Measurements from ENCODE around the gene ASAP2. TPM values are rescaled to one million over a fixed set of nuclear protein-coding genes. Genes with fewer than 3 reads are reported as not detected.

Gene ASAP2
- polyA plus RNA-seq, 4 donors, result 10.8 to 21.9 (median 13.8) TPM

GRCh38 chr2:9313443-9313842 lies 106.8 kb downstream of the ASAP2 start:
- Histone ChIP-seq H3K9me3 (ENCODE audit: control insufficient read depth in 2 of 2, insufficient read depth in 1 of 2, low read depth in 1 of 2, low read length in 1 of 2) (no peaks in the 10 kb centered on the region), H3K27ac (ENCODE audit: low read depth in 1 of 3, low read length in 2 of 3) (no peak overlapping the region), H3K4me1 (ENCODE audit: control insufficient read depth in 3 of 3, insufficient read depth in 2 of 3, low read depth in 1 of 3, low read length in 2 of 3) (peaks cover 0 to 13% (median 2%) of the 10 kb centered on the region in 3 donors), H3K4me3 (ENCODE audit: low read depth in 1 of 3, low read length in 3 of 3) (no peak overlapping the region), H3K27me3 (ENCODE audit: control insufficient read depth in 3 of 3, insufficient read depth in 3 of 3, low read length in 3 of 3) (no peaks in the 10 kb centered on the region), H3K36me3 (ENCODE audit: control insufficient read depth in 3 of 3, insufficient read depth in 2 of 3, low read depth in 1 of 3, low read length in 3 of 3) (peaks cover 0 to 15% (median 0%) of the 10 kb centered on the region in 3 donors)
- no peak for FAIRE-seq
- WGBS, 3 donors, result 90 to 92% (median 92%) methylated on average over 9 of the region's 9 CpGs
- no peak for DNase-seq

DNA sequence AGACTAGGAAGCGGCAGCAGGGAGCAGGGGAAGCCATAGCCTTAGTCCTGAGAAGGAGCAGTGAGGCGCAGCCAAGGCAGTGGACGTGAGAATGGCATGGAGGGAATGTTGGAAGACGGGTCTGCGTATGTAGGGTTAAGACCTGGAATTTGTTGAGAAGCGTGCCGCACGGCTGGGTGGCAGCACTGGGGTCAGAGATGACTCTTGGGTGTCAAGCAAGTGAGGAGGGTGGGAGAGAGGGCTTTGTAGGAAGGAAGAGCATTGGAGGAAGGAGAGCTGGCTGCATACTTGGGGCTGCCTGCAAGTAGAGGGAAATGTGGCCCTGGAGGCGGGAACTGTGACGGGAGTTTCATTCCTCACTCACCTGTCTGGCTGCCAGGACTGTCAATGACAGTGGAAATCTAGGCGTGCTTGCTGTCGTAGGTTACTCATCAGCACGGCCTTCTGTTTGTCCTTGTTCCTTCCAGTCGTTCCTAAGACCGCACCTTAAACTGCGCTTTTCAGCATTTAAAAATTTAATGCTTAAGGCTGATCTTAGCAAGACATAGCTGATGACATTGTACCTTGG lies 108.8 kb downstream of the ASAP2 start:
- H3K36me3 ChIP-seq (ENCODE audit: control insufficient read depth in 3 of 3, insufficient read depth in 2 of 3, low read depth in 1 of 3, low read length in 3 of 3), result peaks cover 0 to 26% (median 0%) of the 10 kb centered on the region in 3 donors
- no peak overlapping the region for H3K27ac ChIP-seq (ENCODE audit: low read depth in 1 of 3, low read length in 2 of 3)
- 90 to 94% (median 91%) methylated on average over 16 of the region's 16 CpGs for WGBS, 3 donors
- H3K27me3 ChIP-seq (ENCODE audit: control insufficient read depth in 3 of 3, insufficient read depth in 3 of 3, low read length in 3 of 3), result no peaks in the 10 kb centered on the region
- H3K4me1 ChIP-seq (ENCODE audit: control insufficient read depth in 3 of 3, insufficient read depth in 2 of 3, low read depth in 1 of 3, low read length in 2 of 3), result peaks cover 0 to 8% (median 2%) of the 10 kb centered on the region in 3 donors
- FAIRE-seq (no peak), DNase-seq (no peak)
- no peaks in the 10 kb centered on the region for H3K9me3 ChIP-seq (ENCODE audit: control insufficient read depth in 2 of 2, insufficient read depth in 1 of 2, low read depth in 1 of 2, low read length in 1 of 2)
- no peak overlapping the region for H3K4me3 ChIP-seq (ENCODE audit: low read depth in 1 of 3, low read length in 3 of 3)

GRCh38 chr2:9317559-9317958 lies 110.9 kb downstream of the ASAP2 start:
- WGBS, 3 donors, result 90 to 92% (median 91%) methylated on average over 6 of the region's 6 CpGs
- no peak for FAIRE-seq

GRCh38 chr2:9318461-9319337 lies 112.1 kb downstream of the ASAP2 start:
- no peaks in the 10 kb centered on the region for H3K27me3 ChIP-seq (ENCODE audit: control insufficient read depth in 3 of 3, insufficient read depth in 3 of 3, low read length in 3 of 3)
- H3K36me3 ChIP-seq (ENCODE audit: control insufficient read depth in 3 of 3, insufficient read depth in 2 of 3, low read depth in 1 of 3, low read length in 3 of 3), result peaks cover 0 to 31% (median 0%) of the 10 kb centered on the region in 3 donors
- no peaks in the 10 kb centered on the region for H3K4me1 ChIP-seq (ENCODE audit: control insufficient read depth in 3 of 3, insufficient read depth in 2 of 3, low read depth in 1 of 3, low read length in 2 of 3)
- WGBS, 3 donors, result 60 to 69% (median 68%) methylated on average over 29 of the region's 29 CpGs
- FAIRE-seq (no peak), DNase-seq (peak in 1 of 2 donors; percentile 64)
- peak overlapping the region in 1 of 3 donors; percentile 55 for H3K27ac ChIP-seq (ENCODE audit: low read depth in 1 of 3, low read length in 2 of 3)
- H3K4me3 ChIP-seq (ENCODE audit: low read depth in 1 of 3, low read length in 3 of 3), result no peak overlapping the region
- no peaks in the 10 kb centered on the region for H3K9me3 ChIP-seq (ENCODE audit: control insufficient read depth in 2 of 2, insufficient read depth in 1 of 2, low read depth in 1 of 2, low read length in 1 of 2)

More at GRCh38 chr2:9317559-9317958, 110.9 kb downstream of the ASAP2 start:
- DNase-seq, result no peak
- Histone ChIP-seq H3K36me3 (ENCODE audit: control insufficient read depth in 3 of 3, insufficient read depth in 2 of 3, low read depth in 1 of 3, low read length in 3 of 3) (peaks cover 0 to 25% (median 0%) of the 10 kb centered on the region in 3 donors), H3K27me3 (ENCODE audit: control insufficient read depth in 3 of 3, insufficient read depth in 3 of 3, low read length in 3 of 3) (no peaks in the 10 kb centered on the region), H3K4me1 (ENCODE audit: control insufficient read depth in 3 of 3, insufficient read depth in 2 of 3, low read depth in 1 of 3, low read length in 2 of 3) (no peaks in the 10 kb centered on the region), H3K4me3 (ENCODE audit: low read depth in 1 of 3, low read length in 3 of 3) (no peak overlapping the region), H3K27ac (ENCODE audit: low read depth in 1 of 3, low read length in 2 of 3) (no peak overlapping the region), H3K9me3 (ENCODE audit: control insufficient read depth in 2 of 2, insufficient read depth in 1 of 2, low read depth in 1 of 2, low read length in 1 of 2) (no peaks in the 10 kb centered on the region)

DNA sequence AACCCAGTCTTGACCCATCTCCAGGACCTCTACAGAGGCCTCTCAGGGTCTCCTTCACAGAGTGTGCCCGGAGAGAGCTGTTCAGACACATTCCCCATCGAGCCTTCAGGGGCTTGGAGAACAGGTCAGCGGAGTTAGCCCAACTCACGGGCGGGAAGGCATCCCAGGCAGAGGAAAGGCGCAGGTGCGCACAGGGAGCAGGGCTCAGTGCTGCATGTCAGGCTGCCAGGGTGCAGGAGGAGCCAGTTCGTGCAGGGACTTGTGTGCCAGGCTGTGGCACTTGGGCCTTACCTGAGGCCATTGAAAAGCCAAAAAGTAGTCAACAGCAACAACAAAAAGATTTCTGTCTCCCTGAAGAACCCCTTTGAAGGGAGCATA lies 112.7 kb downstream of the ASAP2 start:
- no peaks in the 10 kb centered on the region for H3K4me1 ChIP-seq (ENCODE audit: control insufficient read depth in 3 of 3, insufficient read depth in 2 of 3, low read depth in 1 of 3, low read length in 2 of 3)
- no peak overlapping the region for H3K4me3 ChIP-seq (ENCODE audit: low read depth in 1 of 3, low read length in 3 of 3)
- no peaks in the 10 kb centered on the region for H3K9me3 ChIP-seq (ENCODE audit: control insufficient read depth in 2 of 2, insufficient read depth in 1 of 2, low read depth in 1 of 2, low read length in 1 of 2)
- peaks cover 0 to 32% (median 0%) of the 10 kb centered on the region in 3 donors for H3K36me3 ChIP-seq (ENCODE audit: control insufficient read depth in 3 of 3, insufficient read depth in 2 of 3, low read depth in 1 of 3, low read length in 3 of 3)
- H3K27me3 ChIP-seq (ENCODE audit: control insufficient read depth in 3 of 3, insufficient read depth in 3 of 3, low read length in 3 of 3), result no peaks in the 10 kb centered on the region
- 91 to 93% (median 92%) methylated on average over 8 of the region's 8 CpGs for WGBS, 3 donors
- H3K27ac ChIP-seq (ENCODE audit: low read depth in 1 of 3, low read length in 2 of 3), result no peak overlapping the region
- FAIRE-seq, result no peak
- DNase-seq, result no peak

DNA sequence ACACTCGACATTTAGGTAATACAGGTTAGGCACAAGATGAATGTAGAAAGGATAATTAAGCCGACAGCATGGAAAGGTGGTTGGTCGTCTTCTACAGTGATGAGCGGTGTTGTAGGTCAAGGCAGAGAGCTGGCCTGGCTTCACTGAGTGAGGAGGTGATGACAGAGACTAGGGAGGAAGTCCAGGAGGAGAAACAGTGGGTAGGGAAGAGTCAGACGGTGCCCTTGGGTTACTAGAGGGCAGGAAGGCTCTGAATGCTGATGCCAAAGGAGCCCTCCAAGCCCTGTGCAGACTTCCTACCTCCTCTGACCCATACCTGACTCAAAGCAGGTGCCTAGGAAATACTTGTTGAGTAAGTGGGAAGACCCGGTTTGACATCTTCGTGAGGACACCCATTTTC lies 116.0 kb downstream of the ASAP2 start:
- Histone ChIP-seq H3K9me3 (ENCODE audit: control insufficient read depth in 2 of 2, insufficient read depth in 1 of 2, low read depth in 1 of 2, low read length in 1 of 2) (no peaks in the 10 kb centered on the region), H3K4me3 (ENCODE audit: low read depth in 1 of 3, low read length in 3 of 3) (no peak overlapping the region), H3K4me1 (ENCODE audit: control insufficient read depth in 3 of 3, insufficient read depth in 2 of 3, low read depth in 1 of 3, low read length in 2 of 3) (no peaks in the 10 kb centered on the region), H3K27ac (ENCODE audit: low read depth in 1 of 3, low read length in 2 of 3) (no peak overlapping the region), H3K36me3 (ENCODE audit: control insufficient read depth in 3 of 3, insufficient read depth in 2 of 3, low read depth in 1 of 3, low read length in 3 of 3) (peaks cover 0 to 31% (median 0%) of the 10 kb centered on the region in 3 donors), H3K27me3 (ENCODE audit: control insufficient read depth in 3 of 3, insufficient read depth in 3 of 3, low read length in 3 of 3) (no peaks in the 10 kb centered on the region)
- WGBS, 3 donors, result 85 to 94% (median 90%) methylated on average over 7 of the region's 7 CpGs
- FAIRE-seq (no peak), DNase-seq (no peak)

GRCh38 chr2:9325428-9325827 lies 118.8 kb downstream of the ASAP2 start:
- no peaks in the 10 kb centered on the region for H3K4me1 ChIP-seq (ENCODE audit: control insufficient read depth in 3 of 3, insufficient read depth in 2 of 3, low read depth in 1 of 3, low read length in 2 of 3)
- DNase-seq (no peak), FAIRE-seq (no peak)
- H3K4me3 ChIP-seq (ENCODE audit: low read depth in 1 of 3, low read length in 3 of 3), result no peak overlapping the region
- no peak overlapping the region for H3K27ac ChIP-seq (ENCODE audit: low read depth in 1 of 3, low read length in 2 of 3)
- 72 to 89% (median 84%) methylated on average over 3 of the region's 3 CpGs for WGBS, 3 donors
- H3K9me3 ChIP-seq (ENCODE audit: control insufficient read depth in 2 of 2, insufficient read depth in 1 of 2, low read depth in 1 of 2, low read length in 1 of 2), result no peaks in the 10 kb centered on the region
- H3K36me3 ChIP-seq (ENCODE audit: control insufficient read depth in 3 of 3, insufficient read depth in 2 of 3, low read depth in 1 of 3, low read length in 3 of 3), result peaks cover 0 to 32% (median 0%) of the 10 kb centered on the region in 3 donors
- no peaks in the 10 kb centered on the region for H3K27me3 ChIP-seq (ENCODE audit: control insufficient read depth in 3 of 3, insufficient read depth in 3 of 3, low read length in 3 of 3)

- FAIRE-seq (no peak), DNase-seq (no peak)
- WGBS, 3 donors, result 66 to 87% (median 76%) methylated on average over 3 of the region's 3 CpGs
- no peaks in the 10 kb centered on the region for H3K9me3 ChIP-seq (ENCODE audit: control insufficient read depth in 2 of 2, insufficient read depth in 1 of 2, low read depth in 1 of 2, low read length in 1 of 2)
- no peaks in the 10 kb centered on the region for H3K27me3 ChIP-seq (ENCODE audit: control insufficient read depth in 3 of 3, insufficient read depth in 3 of 3, low read length in 3 of 3)
- H3K36me3 ChIP-seq (ENCODE audit: control insufficient read depth in 3 of 3, insufficient read depth in 2 of 3, low read depth in 1 of 3, low read length in 3 of 3), result peaks cover 0 to 31% (median 3%) of the 10 kb centered on the region in 3 donors
- H3K4me1 ChIP-seq (ENCODE audit: control insufficient read depth in 3 of 3, insufficient read depth in 2 of 3, low read depth in 1 of 3, low read length in 2 of 3), result peaks cover 0 to 13% (median 0%) of the 10 kb centered on the region in 3 donors
- no peak overlapping the region for H3K27ac ChIP-seq (ENCODE audit: low read depth in 1 of 3, low read length in 2 of 3)
- H3K4me3 ChIP-seq (ENCODE audit: low read depth in 1 of 3, low read length in 3 of 3), result no peak overlapping the region
These were observed 120.4 kb downstream of the ASAP2 start for GRCh38 chr2:9326975-9327374.

Data from small intestine (tissue), 7 donors.